ENCODE measurements around the gene DDX23.

DNA sequence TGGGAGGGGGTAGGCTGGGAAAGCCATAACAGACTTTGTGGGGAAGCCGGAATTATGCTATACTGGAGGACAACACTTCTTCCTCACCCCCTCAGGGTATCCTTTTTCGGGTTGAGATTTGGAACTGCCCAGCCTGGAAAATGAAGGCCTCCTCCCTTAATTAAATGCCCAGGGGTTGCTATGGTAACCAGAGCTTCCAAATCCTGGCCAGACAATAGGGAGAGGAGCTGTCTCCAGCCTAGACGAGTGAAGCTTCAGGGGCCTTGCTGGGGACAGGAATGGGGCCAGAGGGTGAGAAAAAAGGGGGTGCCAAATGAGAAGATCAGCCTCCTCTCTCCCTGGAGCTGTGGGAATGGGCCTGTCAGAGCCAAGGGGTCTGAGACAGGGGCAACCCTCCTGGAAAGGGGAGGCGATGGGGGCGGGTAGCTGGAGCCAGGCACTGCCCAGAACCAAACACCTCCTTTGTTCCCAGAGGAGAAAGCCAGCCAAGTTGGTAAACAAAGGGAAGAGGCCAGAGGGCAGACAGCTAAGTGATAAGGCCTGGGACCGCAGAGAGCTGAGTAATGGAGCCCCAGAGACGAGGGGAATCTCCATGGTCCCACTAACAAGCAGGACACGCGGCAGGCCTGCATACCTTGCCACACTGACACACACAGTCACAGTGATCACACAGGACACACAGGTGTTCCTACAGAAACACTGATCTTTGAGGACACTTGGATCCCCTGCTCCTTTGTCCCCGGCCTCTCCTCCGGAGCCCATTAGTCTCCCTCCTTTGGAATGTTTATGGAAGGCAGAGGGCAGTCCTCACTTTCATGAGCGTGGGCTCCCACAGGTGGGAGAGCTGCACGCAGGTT is 31.6 kb upstream of the DDX23 start:
- TF ChIP-seq, protein P1, sequence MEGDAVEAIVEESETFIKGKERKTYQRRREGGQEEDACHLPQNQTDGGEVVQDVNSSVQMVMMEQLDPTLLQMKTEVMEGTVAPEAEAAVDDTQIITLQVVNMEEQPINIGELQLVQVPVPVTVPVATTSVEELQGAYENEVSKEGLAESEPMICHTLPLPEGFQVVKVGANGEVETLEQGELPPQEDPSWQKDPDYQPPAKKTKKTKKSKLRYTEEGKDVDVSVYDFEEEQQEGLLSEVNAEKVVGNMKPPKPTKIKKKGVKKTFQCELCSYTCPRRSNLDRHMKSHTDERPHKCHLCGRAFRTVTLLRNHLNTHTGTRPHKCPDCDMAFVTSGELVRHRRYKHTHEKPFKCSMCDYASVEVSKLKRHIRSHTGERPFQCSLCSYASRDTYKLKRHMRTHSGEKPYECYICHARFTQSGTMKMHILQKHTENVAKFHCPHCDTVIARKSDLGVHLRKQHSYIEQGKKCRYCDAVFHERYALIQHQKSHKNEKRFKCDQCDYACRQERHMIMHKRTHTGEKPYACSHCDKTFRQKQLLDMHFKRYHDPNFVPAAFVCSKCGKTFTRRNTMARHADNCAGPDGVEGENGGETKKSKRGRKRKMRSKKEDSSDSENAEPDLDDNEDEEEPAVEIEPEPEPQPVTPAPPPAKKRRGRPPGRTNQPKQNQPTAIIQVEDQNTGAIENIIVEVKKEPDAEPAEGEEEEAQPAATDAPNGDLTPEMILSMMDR (IDR thresholded peaks at IDR 0.05) = no peak
- TF ChIP-seq POLR2A (IDR thresholded peaks at IDR 0.05) (no peak), EP300 (IDR thresholded peaks at IDR 0.05) (no peak), POLR2AphosphoS5 (IDR thresholded peaks at IDR 0.05) (no peak)
